ENCODE measurements around the gene TPRA1.

The TPRA1 gene

DNA sequence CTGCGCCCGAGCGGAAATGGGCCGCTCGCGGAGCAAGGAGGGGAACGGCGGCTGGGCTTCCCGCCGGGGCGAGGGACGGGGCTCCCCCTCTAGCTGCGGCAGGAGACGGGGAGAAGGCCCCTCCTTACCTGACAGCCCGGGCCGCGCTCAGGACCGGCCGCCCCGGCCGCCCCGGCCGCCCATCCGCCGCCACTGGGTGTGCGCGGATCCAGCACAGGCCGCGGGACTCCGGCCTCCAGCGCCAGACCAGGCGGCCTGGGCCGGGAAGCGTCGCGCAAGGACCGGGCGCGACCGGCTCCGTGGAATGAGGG lies 296 bp downstream of the TPRA1 start:
- DNase-seq (ENCODE audit: low read depth): peak; percentile 29

- no peak for DNase-seq (ENCODE audit: low read depth)
Measured at GRCh38 chr3:127589600-127590281, 792 bp downstream of the TPRA1 start.

- peak; percentile 42 for DNase-seq (ENCODE audit: low read depth)
Measured at GRCh38 chr3:127588806-127589577, 1.5 kb downstream of the TPRA1 start.

DNA sequence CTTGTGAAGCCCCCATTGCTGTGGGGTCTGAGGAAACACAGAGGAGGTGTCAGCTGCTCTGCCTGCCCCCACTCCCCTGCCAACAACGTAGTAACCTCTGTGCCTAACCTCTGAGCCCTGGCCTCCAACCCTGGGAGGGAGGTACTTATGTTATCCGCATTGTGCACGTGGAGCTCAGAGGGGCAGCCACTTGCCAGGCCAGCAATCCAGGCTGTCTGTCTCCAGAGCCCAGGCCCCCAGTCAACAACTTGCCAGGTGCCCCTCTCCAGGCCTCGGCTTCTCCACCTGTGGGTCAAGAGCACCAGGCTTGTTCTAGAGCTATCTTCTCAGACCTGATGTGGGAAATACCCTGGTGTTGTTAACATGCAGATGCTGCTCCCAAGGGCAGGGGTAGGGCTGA lies 2.7 kb downstream of the TPRA1 start:
- no peak for DNase-seq (ENCODE audit: low read depth)

GRCh38 chr3:127585813-127586413 lies 4.6 kb downstream of the TPRA1 start:
- no peak for DNase-seq (ENCODE audit: low read depth)

DNA sequence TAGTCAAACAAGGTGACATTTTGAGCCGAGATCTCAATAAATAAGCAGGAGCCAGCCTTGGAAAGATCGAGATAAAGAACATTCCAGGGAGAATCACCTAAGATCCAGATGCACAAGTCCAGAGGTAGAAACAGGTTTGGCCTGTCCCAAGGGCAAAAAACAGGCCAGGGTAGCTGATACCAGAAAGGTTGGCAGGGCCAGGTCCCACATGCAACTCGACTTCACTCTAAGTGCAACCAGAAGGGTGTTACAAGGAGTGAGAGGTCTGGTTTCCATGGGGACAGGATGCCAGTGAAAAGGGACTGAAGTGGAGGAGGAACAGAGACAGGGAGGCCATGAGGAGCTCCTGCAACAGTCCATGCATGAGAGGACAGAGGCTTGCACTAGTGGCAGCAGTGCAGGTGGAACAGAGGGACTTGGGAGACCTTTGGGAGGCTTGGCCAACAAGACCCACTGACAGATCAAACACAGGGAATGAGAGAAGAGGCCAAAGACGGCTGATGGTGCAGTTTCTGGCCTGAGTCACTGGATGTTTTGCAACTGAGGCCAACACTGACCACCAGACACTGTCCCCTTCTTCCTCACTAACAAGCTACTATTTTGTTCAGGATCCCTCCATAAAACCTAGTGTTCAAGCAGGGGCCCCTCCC lies 5.2 kb downstream of the TPRA1 start:
- DNase-seq (ENCODE audit: low read depth): peak; percentile 28

DNA sequence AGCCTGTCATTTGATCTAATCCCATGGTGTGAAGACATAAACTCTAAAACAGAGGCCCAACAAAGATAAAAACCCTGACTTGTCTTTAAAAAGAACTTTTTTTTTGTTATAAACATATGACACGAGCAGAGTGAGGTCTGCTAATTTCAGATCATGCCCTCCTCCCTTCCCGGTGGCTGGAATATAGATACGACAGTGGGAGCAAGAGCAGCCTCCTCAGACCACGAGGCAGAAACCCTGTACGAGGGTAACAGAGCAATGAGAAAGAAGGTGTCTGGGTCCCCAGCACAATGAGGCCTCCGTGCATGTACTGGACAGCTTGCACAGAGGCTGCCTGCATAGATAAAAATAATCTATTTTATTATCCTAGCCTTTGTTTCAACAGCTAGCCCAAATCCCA lies 5.8 kb downstream of the TPRA1 start:
- no peak for DNase-seq (ENCODE audit: low read depth)

GRCh38 chr3:127580327-127581060 lies 10.0 kb downstream of the TPRA1 start:
- no peak for DNase-seq (ENCODE audit: low read depth)

GRCh38 chr3:127578802-127579201 lies 11.7 kb downstream of the TPRA1 start:
- no peak for DNase-seq (ENCODE audit: low read depth)

- no peak for DNase-seq (ENCODE audit: low read depth)
Measured at GRCh38 chr3:127578168-127578567, 12.4 kb downstream of the TPRA1 start.

DNA sequence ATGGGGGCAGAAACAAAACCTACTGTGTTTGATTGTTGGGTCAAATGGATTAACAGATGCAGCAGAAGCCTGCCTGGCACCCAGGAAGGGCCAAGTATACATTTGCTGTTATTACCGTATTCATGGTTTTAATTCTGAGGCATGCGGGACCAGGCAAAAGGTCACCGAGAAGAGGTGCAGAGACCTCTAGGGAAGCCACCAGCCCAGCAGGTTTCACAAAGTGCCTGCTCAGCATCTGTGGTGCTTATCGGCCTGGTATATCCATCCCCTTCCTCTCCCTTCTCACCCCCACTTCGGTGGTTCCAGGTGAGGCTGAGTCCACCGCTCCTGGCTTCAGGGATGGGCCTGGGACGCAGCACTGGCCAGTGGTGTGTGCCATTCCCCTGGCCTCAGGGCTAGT lies 13.1 kb downstream of the TPRA1 start:
- no peak for DNase-seq (ENCODE audit: low read depth)

GRCh38 chr3:127574880-127575878 lies 15.4 kb downstream of the TPRA1 start:
- DNase-seq (ENCODE audit: low read depth): peak; percentile 87

GRCh38 chr3:127573912-127574311 lies 16.6 kb downstream of the TPRA1 start:
- DNase-seq (ENCODE audit: low read depth): no peak

GRCh38 chr3:127573401-127573800 lies 17.1 kb downstream of the TPRA1 start:
- DNase-seq (ENCODE audit: low read depth): no peak

- DNase-seq (ENCODE audit: low read depth): no peak
Measured at GRCh38 chr3:127572735-127573134, 17.8 kb downstream of the TPRA1 start.

DNA sequence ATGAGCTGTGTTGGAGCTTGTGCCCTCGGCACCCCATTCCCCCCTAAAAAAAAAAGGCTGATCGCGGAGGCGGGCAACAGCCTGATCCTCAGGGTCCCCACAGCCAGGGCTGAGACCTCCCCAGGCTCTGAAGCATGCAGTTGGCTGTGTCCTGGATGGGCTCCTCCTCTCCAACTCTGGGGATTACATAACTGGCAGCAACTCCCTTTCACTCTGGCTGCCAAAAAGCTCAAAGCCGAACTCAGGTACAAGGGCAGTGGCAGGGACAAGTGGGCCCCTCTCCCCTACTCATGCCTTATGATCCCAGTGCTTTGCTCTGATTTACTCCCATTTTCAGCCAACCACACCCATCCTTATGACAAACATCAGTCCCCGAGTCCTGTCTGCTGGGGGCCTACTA lies 18.3 kb downstream of the TPRA1 start:
- DNase-seq (ENCODE audit: low read depth): no peak

- no peak for DNase-seq (ENCODE audit: low read depth)
Measured at GRCh38 chr3:127570520-127570919, 20.0 kb downstream of the TPRA1 start.

GRCh38 chr3:127569160-127569559 lies 21.4 kb downstream of the TPRA1 start:
- DNase-seq (ENCODE audit: low read depth): no peak

DNA sequence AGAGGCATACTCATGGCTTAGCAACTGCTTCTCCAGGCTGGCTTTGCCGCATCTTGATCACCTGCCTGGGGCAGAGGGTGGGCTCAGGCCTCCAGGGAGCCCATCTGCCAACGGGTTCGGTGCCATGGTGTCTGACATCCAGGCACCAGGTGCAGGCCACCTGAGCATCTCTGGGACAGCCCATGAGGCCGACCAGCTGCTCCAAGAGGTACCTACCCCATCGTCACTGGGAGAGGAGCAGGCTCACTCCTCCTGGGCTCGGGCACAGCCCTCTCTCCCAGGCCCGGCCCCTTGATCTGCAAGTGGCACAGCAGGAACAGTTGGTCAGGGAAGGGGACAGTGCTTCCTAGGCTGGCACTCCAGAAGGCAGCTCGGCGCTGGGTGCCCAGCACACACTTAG lies 21.9 kb downstream of the TPRA1 start:
- DNase-seq (ENCODE audit: low read depth): no peak

- no peak for DNase-seq (ENCODE audit: low read depth)
Measured at GRCh38 chr3:127566833-127567232, 23.7 kb downstream of the TPRA1 start.

DNA sequence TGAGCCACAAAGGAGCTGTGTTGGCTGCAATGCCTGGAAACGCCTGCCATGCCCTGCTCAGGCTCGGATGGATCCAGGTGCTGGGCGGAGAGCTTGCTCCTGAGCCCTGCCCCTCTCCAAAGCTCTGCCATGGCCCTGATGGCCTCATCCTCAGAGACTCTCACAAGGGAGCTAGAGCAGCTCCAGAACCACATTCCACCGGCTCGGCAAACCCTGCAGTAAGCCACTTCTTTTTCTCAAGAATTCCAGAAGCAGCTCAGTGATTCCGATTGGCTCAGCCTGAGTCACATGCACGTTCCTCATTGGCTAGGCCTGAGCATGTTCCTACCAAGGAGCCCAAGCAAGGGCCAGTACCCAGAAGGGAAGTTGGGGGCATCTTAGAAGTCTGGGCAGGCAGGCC lies 24.8 kb downstream of the TPRA1 start:
- DNase-seq (ENCODE audit: low read depth): no peak
